Measurements from ENCODE around the gene MB21D2. TPM values are rescaled to one million over a fixed set of nuclear protein-coding genes. Genes with fewer than 3 reads are reported as not detected.
A peak's percentile ranks its signal among the peaks of the same experiment; 100 is the strongest.

Gene MB21D2
- polyA plus RNA-seq, 1 donor (not counting 4 experiments of a cell fraction or from before 2014, with no cell fraction given) = 9.0 TPM

DNA sequence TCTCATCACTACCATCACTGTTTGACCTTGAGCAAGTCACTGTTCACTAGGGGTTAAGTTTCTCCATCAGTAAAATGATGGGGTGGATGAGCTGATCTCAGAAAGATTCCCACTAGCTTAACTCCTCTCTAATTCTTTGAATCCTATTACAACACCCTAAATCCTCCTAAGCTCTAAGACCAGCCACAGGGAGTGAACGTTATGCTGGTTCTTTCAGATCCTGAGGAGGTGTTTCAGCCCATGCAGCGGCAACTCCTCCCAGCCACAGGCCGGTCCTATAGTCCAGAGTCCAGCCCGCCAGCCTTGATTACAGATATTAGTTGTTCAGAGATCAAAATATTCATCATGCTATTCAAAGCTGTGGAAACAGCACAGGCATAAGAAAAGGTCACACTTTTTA is 15.1 kb downstream of the MB21D2 start:
- Histone ChIP-seq H2AFZ (ENCODE audit: control insufficient read depth, low read length) (no peak overlapping the region), H3K36me3 (ENCODE audit: control insufficient read depth in 2 of 2, extremely low read depth in 1 of 2, insufficient read depth in 2 of 2, low read length in 2 of 2) (peaks cover 0 to 7% of the 10 kb centered on the region in 2 experiments), H4K20me1 (ENCODE audit: control insufficient read depth, extremely low read depth, insufficient read depth, low read length) (no peaks in the 10 kb centered on the region), H3K79me2 (ENCODE audit: control insufficient read depth, insufficient read depth, low read length) (peaks cover 65% of the 10 kb centered on the region), H3K4me2 (ENCODE audit: control insufficient read depth, extremely low read depth, insufficient read depth, low read depth, low read length) (no peak overlapping the region), H3K9me3 (ENCODE audit: control insufficient read depth, low read depth, low read length) (peaks cover 2% of the 10 kb centered on the region), H3K4me1 (ENCODE audit: control insufficient read depth, extremely low read depth, insufficient read depth, low read length) (peaks cover 40% of the 10 kb centered on the region), H3K4me3 (ENCODE audit: control insufficient read depth in 2 of 3, extremely low read depth in 1 of 3, insufficient read depth in 2 of 3, low read depth in 1 of 3, low read length in 3 of 3) (no peak overlapping the region), H3K9me1 (ENCODE audit: control insufficient read depth, extremely low read depth, insufficient read depth, low read length) (peaks cover 2% of the 10 kb centered on the region), H3K27me3 (ENCODE audit: control insufficient read depth, extremely low read depth, insufficient read depth, low read length) (no peaks in the 10 kb centered on the region), H3K27ac (ENCODE audit: control insufficient read depth, insufficient read depth, low read length) (no peak overlapping the region), H3K9ac (ENCODE audit: control insufficient read depth, extremely low read depth, insufficient read depth, low read length) (no peak overlapping the region)
- dilution Hi-C loops (cut with MboI; ENCODE audit: extremely low pct_ligation_motif_present, low sequenced_read_pairs) = no loop called here
- FAIRE-seq = no peak
- TF ChIP-seq, protein P1, sequence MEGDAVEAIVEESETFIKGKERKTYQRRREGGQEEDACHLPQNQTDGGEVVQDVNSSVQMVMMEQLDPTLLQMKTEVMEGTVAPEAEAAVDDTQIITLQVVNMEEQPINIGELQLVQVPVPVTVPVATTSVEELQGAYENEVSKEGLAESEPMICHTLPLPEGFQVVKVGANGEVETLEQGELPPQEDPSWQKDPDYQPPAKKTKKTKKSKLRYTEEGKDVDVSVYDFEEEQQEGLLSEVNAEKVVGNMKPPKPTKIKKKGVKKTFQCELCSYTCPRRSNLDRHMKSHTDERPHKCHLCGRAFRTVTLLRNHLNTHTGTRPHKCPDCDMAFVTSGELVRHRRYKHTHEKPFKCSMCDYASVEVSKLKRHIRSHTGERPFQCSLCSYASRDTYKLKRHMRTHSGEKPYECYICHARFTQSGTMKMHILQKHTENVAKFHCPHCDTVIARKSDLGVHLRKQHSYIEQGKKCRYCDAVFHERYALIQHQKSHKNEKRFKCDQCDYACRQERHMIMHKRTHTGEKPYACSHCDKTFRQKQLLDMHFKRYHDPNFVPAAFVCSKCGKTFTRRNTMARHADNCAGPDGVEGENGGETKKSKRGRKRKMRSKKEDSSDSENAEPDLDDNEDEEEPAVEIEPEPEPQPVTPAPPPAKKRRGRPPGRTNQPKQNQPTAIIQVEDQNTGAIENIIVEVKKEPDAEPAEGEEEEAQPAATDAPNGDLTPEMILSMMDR (optimal IDR thresholded peaks at IDR 0.05 in 1 of 3, IDR thresholded peaks at IDR 0.05 in 1 of 3, conservative IDR thresholded peaks at IDR 0.05 in 1 of 3; ENCODE audit: extremely low read depth in 1 of 3, insufficient read depth in 2 of 3, low read length in 3 of 3) = no peak
- no peak for TF ChIP-seq EZH2 (IDR thresholded peaks at IDR 0.05; ENCODE audit: low read length)
- no peak for DNase-seq (ENCODE audit: low read depth, low spot score)

- no peaks in the 10 kb centered on the region for H3K27me3 ChIP-seq (ENCODE audit: control insufficient read depth, extremely low read depth, insufficient read depth, low read length)
- no peak for FAIRE-seq
- peak overlapping the region in 1 of 3 experiments; percentile 18 for H3K4me3 ChIP-seq (ENCODE audit: control insufficient read depth in 2 of 3, extremely low read depth in 1 of 3, insufficient read depth in 2 of 3, low read depth in 1 of 3, low read length in 3 of 3)
- H3K4me2 ChIP-seq (ENCODE audit: control insufficient read depth, extremely low read depth, insufficient read depth, low read depth, low read length) = peak overlapping the region; percentile 27
- no peaks in the 10 kb centered on the region for H3K9me1 ChIP-seq (ENCODE audit: control insufficient read depth, extremely low read depth, insufficient read depth, low read length)
- H3K79me2 ChIP-seq (ENCODE audit: control insufficient read depth, insufficient read depth, low read length) = peaks cover 69% of the 10 kb centered on the region
- DNase-seq (ENCODE audit: low read depth, low spot score) = peak; percentile 91
- H3K9me3 ChIP-seq (ENCODE audit: control insufficient read depth, low read depth, low read length) = peaks cover 2% of the 10 kb centered on the region
- peak overlapping the region; percentile 70 for H3K27ac ChIP-seq (ENCODE audit: control insufficient read depth, insufficient read depth, low read length)
- dilution Hi-C loops (cut with MboI; ENCODE audit: extremely low pct_ligation_motif_present, low sequenced_read_pairs) = no loop called here
- TF ChIP-seq EZH2 (IDR thresholded peaks at IDR 0.05; ENCODE audit: low read length) = no peak
- TF ChIP-seq, protein P1 (optimal IDR thresholded peaks at IDR 0.05 in 1 of 3, IDR thresholded peaks at IDR 0.05 in 1 of 3, conservative IDR thresholded peaks at IDR 0.05 in 1 of 3; ENCODE audit: extremely low read depth in 1 of 3, insufficient read depth in 2 of 3, low read length in 3 of 3) = no peak
- H4K20me1 ChIP-seq (ENCODE audit: control insufficient read depth, extremely low read depth, insufficient read depth, low read length) = no peaks in the 10 kb centered on the region
- H3K36me3 ChIP-seq (ENCODE audit: control insufficient read depth in 2 of 2, extremely low read depth in 1 of 2, insufficient read depth in 2 of 2, low read length in 2 of 2) = no peaks in the 10 kb centered on the region
- peaks cover 32% of the 10 kb centered on the region for H3K4me1 ChIP-seq (ENCODE audit: control insufficient read depth, extremely low read depth, insufficient read depth, low read length)
- no peak overlapping the region for H2AFZ ChIP-seq (ENCODE audit: control insufficient read depth, low read length)
- no peak overlapping the region for H3K9ac ChIP-seq (ENCODE audit: control insufficient read depth, extremely low read depth, insufficient read depth, low read length)
These were observed 16.2 kb downstream of the MB21D2 start for GRCh38 chr3:192901435-192901834.
